Measurements from ENCODE around the gene PER1. TPM values are rescaled to one million over a fixed set of nuclear protein-coding genes. Genes with fewer than 3 reads are reported as not detected.

PER1 gene
- total and polyA plus RNA-seq, 10 of the 15 experiments (the other 5 are each of a cell fraction or from before 2014, with no cell fraction given): 0.02 to 25.1 (median 5.4) TPM

DNA sequence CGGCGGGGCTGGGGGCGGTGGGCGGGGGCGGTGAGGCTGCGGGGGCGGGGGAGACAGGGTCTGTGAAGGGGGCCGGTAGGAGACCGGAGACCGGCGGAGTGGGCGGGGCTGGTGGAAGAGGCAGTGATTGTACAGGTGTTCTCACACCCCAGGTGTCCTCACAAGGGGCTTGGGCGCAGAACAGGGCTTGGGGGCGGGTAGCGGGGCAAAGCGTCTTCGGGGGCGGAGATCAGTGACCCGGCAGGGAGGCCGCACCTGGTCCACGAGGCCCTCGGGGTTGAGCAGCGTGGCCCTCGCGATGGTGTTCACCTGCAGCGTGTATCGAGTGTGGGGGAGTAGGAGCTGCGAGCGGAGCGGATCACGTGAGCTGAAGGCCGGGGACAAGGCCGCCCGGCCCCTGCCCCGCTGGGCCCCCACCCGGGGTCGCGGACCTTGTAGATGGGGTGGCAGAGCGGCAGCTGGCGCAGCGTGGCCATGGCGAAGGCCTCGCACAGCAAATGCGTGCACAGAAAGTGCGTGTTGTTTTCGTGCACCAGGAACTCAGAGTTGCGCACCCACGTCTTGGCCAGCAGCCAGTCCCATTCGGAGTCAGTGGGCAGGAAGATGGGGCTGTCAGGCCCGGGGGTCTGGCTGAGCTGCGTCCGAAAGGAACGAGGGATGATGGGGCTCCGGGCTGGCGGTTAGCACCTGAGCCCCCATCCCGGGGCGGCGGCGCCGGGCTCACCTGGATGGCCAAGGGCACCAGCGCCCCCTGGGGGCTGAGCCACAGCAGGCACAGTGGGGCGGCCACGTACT, 42.3 kb downstream of the PER1 start (continued):
- TF ChIP-seq, protein P1, sequence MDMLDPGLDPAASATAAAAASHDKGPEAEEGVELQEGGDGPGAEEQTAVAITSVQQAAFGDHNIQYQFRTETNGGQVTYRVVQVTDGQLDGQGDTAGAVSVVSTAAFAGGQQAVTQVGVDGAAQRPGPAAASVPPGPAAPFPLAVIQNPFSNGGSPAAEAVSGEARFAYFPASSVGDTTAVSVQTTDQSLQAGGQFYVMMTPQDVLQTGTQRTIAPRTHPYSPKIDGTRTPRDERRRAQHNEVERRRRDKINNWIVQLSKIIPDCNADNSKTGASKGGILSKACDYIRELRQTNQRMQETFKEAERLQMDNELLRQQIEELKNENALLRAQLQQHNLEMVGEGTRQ (IDR thresholded peaks at IDR 0.05; ENCODE audit: borderline replicate concordance, low read depth, low read length): no peak
- TF ChIP-seq, protein P2, sequence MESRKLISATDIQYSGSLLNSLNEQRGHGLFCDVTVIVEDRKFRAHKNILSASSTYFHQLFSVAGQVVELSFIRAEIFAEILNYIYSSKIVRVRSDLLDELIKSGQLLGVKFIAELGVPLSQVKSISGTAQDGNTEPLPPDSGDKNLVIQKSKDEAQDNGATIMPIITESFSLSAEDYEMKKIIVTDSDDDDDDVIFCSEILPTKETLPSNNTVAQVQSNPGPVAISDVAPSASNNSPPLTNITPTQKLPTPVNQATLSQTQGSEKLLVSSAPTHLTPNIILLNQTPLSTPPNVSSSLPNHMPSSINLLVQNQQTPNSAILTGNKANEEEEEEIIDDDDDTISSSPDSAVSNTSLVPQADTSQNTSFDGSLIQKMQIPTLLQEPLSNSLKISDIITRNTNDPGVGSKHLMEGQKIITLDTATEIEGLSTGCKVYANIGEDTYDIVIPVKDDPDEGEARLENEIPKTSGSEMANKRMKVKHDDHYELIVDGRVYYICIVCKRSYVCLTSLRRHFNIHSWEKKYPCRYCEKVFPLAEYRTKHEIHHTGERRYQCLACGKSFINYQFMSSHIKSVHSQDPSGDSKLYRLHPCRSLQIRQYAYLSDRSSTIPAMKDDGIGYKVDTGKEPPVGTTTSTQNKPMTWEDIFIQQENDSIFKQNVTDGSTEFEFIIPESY (IDR thresholded peaks at IDR 0.05): no peak
- no peak for TF ChIP-seq ATF7 (IDR thresholded peaks at IDR 0.05; ENCODE audit: low read depth)
- TF ChIP-seq, protein P3, sequence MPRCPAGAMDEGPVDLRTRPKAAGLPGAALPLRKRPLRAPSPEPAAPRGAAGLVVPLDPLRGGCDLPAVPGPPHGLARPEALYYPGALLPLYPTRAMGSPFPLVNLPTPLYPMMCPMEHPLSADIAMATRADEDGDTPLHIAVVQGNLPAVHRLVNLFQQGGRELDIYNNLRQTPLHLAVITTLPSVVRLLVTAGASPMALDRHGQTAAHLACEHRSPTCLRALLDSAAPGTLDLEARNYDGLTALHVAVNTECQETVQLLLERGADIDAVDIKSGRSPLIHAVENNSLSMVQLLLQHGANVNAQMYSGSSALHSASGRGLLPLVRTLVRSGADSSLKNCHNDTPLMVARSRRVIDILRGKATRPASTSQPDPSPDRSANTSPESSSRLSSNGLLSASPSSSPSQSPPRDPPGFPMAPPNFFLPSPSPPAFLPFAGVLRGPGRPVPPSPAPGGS (IDR thresholded peaks at IDR 0.05; ENCODE audit: borderline replicate concordance, insufficient read depth, low read depth, low read length, poor library complexity, severe bottlenecking): no peak
- no peak for TF ChIP-seq ZNF274 (IDR thresholded peaks at IDR 0.05; ENCODE audit: insufficient read depth, insufficient read length)
- no peak for TF ChIP-seq ZNF384 (IDR thresholded peaks at IDR 0.05; ENCODE audit: borderline replicate concordance, low read depth, low read length)
- no peak for TF ChIP-seq CREB1 (IDR thresholded peaks at IDR 0.05; ENCODE audit: low read depth)
- TF ChIP-seq PML (IDR thresholded peaks at IDR 0.05; ENCODE audit: low read length): no peak
- TF ChIP-seq CBX5 (IDR thresholded peaks at IDR 0.05; ENCODE audit: low read depth): no peak
- TF ChIP-seq BCL11A (IDR thresholded peaks at IDR 0.05; ENCODE audit: low read depth, low read length): no peak
- TF ChIP-seq, protein P4, sequence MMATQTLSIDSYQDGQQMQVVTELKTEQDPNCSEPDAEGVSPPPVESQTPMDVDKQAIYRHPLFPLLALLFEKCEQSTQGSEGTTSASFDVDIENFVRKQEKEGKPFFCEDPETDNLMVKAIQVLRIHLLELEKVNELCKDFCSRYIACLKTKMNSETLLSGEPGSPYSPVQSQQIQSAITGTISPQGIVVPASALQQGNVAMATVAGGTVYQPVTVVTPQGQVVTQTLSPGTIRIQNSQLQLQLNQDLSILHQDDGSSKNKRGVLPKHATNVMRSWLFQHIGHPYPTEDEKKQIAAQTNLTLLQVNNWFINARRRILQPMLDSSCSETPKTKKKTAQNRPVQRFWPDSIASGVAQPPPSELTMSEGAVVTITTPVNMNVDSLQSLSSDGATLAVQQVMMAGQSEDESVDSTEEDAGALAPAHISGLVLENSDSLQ (IDR thresholded peaks at IDR 0.05): no peak
- no peak for TF ChIP-seq LARP7 (IDR thresholded peaks at IDR 0.05)
- TF ChIP-seq RB1 (IDR thresholded peaks at IDR 0.05; ENCODE audit: borderline replicate concordance): no peak
- no peak for TF ChIP-seq FOXM1 (IDR thresholded peaks at IDR 0.05; ENCODE audit: low read depth, low read length)
- no peak for TF ChIP-seq JUND (IDR thresholded peaks at IDR 0.05; ENCODE audit: low read depth, low read length)
- no peak for TF ChIP-seq CBFB (IDR thresholded peaks at IDR 0.05; ENCODE audit: low read depth)
- peak; percentile 62; the same call in 1 of the 2 replicates for TF ChIP-seq SMARCA5 (IDR thresholded peaks at IDR 0.05)
- TF ChIP-seq, protein P5, sequence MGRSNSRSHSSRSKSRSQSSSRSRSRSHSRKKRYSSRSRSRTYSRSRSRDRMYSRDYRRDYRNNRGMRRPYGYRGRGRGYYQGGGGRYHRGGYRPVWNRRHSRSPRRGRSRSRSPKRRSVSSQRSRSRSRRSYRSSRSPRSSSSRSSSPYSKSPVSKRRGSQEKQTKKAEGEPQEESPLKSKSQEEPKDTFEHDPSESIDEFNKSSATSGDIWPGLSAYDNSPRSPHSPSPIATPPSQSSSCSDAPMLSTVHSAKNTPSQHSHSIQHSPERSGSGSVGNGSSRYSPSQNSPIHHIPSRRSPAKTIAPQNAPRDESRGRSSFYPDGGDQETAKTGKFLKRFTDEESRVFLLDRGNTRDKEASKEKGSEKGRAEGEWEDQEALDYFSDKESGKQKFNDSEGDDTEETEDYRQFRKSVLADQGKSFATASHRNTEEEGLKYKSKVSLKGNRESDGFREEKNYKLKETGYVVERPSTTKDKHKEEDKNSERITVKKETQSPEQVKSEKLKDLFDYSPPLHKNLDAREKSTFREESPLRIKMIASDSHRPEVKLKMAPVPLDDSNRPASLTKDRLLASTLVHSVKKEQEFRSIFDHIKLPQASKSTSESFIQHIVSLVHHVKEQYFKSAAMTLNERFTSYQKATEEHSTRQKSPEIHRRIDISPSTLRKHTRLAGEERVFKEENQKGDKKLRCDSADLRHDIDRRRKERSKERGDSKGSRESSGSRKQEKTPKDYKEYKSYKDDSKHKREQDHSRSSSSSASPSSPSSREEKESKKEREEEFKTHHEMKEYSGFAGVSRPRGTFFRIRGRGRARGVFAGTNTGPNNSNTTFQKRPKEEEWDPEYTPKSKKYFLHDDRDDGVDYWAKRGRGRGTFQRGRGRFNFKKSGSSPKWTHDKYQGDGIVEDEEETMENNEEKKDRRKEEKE (IDR thresholded peaks at IDR 0.05): no peak
- peak in 1 of 2 experiments; percentile 80; a peak in 2 of 4 replicates for TF ChIP-seq BHLHE40 (IDR thresholded peaks at IDR 0.05; ENCODE audit: borderline replicate concordance in 1 of 2, low read depth in 2 of 2, low read length in 1 of 2)
- TF ChIP-seq, protein P6, sequence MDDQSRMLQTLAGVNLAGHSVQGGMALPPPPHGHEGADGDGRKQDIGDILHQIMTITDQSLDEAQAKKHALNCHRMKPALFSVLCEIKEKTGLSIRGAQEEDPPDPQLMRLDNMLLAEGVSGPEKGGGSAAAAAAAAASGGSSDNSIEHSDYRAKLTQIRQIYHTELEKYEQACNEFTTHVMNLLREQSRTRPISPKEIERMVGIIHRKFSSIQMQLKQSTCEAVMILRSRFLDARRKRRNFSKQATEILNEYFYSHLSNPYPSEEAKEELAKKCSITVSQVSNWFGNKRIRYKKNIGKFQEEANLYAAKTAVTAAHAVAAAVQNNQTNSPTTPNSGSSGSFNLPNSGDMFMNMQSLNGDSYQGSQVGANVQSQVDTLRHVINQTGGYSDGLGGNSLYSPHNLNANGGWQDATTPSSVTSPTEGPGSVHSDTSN (IDR thresholded peaks at IDR 0.05; ENCODE audit: insufficient replicate concordance, low read depth, low read length): no peak
